H9 (cell line): ENCODE results near the gene CIB4. TPM values are rescaled to one million over a fixed set of nuclear protein-coding genes. Genes with fewer than 3 reads are reported as not detected.
"Not testable (repeated sequence)": the region's sequence is repeated elsewhere in the genome, so short reads cannot be mapped to it uniquely, and the experiment has no call there.

Experiments
- DNase-seq: peaks from one replicate; pipeline ENCODE4 v3.0.0-alpha.2; 2017
- H2AFZ ChIP-seq: one replicate; pipeline ENCODE4 v1.6.1; 2013; ENCODE audit warnings: mild to moderate bottlenecking, low read length, control low read depth, moderate library complexity
- H2AK5ac ChIP-seq: 2 replicates; pipeline ENCODE4 v1.6.1; 2013; ENCODE audit warnings: low read length, control low read depth, mixed read lengths; ENCODE audit not compliant: insufficient read length
- H2BK120ac ChIP-seq: one replicate; pipeline ENCODE4 v1.6.1; 2013; ENCODE audit warnings: low read depth, mild to moderate bottlenecking, low read length, control low read depth, inconsistent platforms; ENCODE audit not compliant: poor library complexity, severe bottlenecking
- H2BK12ac ChIP-seq: 2 replicates; pipeline ENCODE4 v1.6.1; 2013; ENCODE audit warnings: low read length, control low read depth, mixed read lengths, low read depth; ENCODE audit not compliant: insufficient read length
- H2BK15ac ChIP-seq: 2 replicates; pipeline ENCODE4 v1.6.1; 2013; ENCODE audit warnings: low read depth, low read length, control low read depth
- H2BK20ac ChIP-seq: one replicate; pipeline ENCODE4 v1.6.1; 2013; ENCODE audit warnings: low read depth, mild to moderate bottlenecking, low read length, control low read depth, inconsistent platforms; ENCODE audit not compliant: poor library complexity, severe bottlenecking
- H2BK5ac ChIP-seq: 2 replicates; pipeline ENCODE4 v1.6.1; 2013; ENCODE audit warnings: low read length, control low read depth, mixed read lengths; ENCODE audit not compliant: insufficient read length
- H3K14ac ChIP-seq: 2 replicates; pipeline ENCODE4 v1.6.1; 2013; ENCODE audit warnings: low read length, control low read depth; ENCODE audit not compliant: insufficient read depth
- H3K18ac ChIP-seq: 2 replicates; pipeline ENCODE4 v1.6.1; 2013; ENCODE audit warnings: low read depth, mild to moderate bottlenecking, mixed read lengths, low read length, control low read depth; ENCODE audit not compliant: insufficient read length
- H3K23ac ChIP-seq: 2 replicates; pipeline ENCODE4 v1.6.1; 2013; ENCODE audit warnings: low read length, control low read depth, mixed read lengths, low read depth; ENCODE audit not compliant: insufficient read length
- H3K23me2 ChIP-seq: 2 replicates; pipeline ENCODE4 v1.6.1; 2013; ENCODE audit warnings: low read depth, mild to moderate bottlenecking, mixed read lengths, low read length, control low read depth; ENCODE audit not compliant: insufficient read length, poor library complexity, severe bottlenecking
- H3K27ac ChIP-seq: 2 replicates; pipeline ENCODE4 v1.5.1; 2013; ENCODE audit warnings: low read length, control low read depth, mixed read lengths, low read depth; ENCODE audit not compliant: insufficient read length
- H3K27me3 ChIP-seq: 2 replicates; pipeline ENCODE4 v1.6.1; 2013; ENCODE audit warnings: low read length, control low read depth, inconsistent platforms; ENCODE audit not compliant: insufficient read depth
- H3K4ac ChIP-seq: 2 replicates; pipeline ENCODE4 v1.6.1; 2013; ENCODE audit warnings: low read depth, mild to moderate bottlenecking, control low read depth, inconsistent platforms, low read length, moderate library complexity
- H3K4me1 ChIP-seq: 2 replicates; pipeline ENCODE4 v1.6.1; 2013; ENCODE audit warnings: low read length, control low read depth, inconsistent platforms; ENCODE audit not compliant: insufficient read depth
- H3K4me2 ChIP-seq: 2 replicates; pipeline ENCODE4 v1.6.1; 2013; ENCODE audit warnings: low read length, control low read depth, mixed read lengths; ENCODE audit not compliant: insufficient read length, insufficient read depth
- H3K56ac ChIP-seq: 2 replicates; pipeline ENCODE4 v1.6.1; 2013; ENCODE audit warnings: low read depth, mild to moderate bottlenecking, mixed read lengths, low read length, control low read depth; ENCODE audit not compliant: insufficient read length
- H3K79me1 ChIP-seq: 2 replicates; pipeline ENCODE4 v1.6.1; 2013; ENCODE audit warnings: low read depth, mild to moderate bottlenecking, moderate library complexity, low read length, control low read depth, inconsistent platforms; ENCODE audit not compliant: insufficient read depth, poor library complexity, severe bottlenecking
- H3K79me2 ChIP-seq: 2 replicates; pipeline ENCODE4 v1.6.1; 2013; ENCODE audit warnings: low read length, control low read depth, inconsistent platforms; ENCODE audit not compliant: insufficient read depth
- H3K9ac ChIP-seq: 2 replicates; pipeline ENCODE4 v1.6.1; 2013; ENCODE audit warnings: low read length, control low read depth, mixed read lengths; ENCODE audit not compliant: insufficient read length; ENCODE audit errors: extremely low read depth
- H3K9me3 ChIP-seq: one replicate; pipeline ENCODE4 v1.6.1; 2013; ENCODE audit warnings: low read depth, low read length, inconsistent platforms; ENCODE audit not compliant: control insufficient read depth
- H3T11ph ChIP-seq: one replicate; pipeline ENCODE4 v1.6.1; 2013; ENCODE audit warnings: mild to moderate bottlenecking, low read length, control low read depth, inconsistent platforms
- H4K20me1 ChIP-seq: one replicate; pipeline ENCODE4 v1.6.1; 2013; ENCODE audit not compliant: control insufficient read depth, insufficient read length, insufficient read depth
- H4K5ac ChIP-seq: 2 replicates; pipeline ENCODE4 v1.6.1; 2013; ENCODE audit warnings: low read depth, mild to moderate bottlenecking, mixed read lengths, low read length, control low read depth; ENCODE audit not compliant: insufficient read length
- H4K8ac ChIP-seq: replicated peaks from 2 replicates; pipeline ENCODE4 v1.6.1; 2013; ENCODE audit warnings: low read length, control low read depth, mixed read lengths, low read depth; ENCODE audit not compliant: insufficient read length
- H4K91ac ChIP-seq: 2 replicates; pipeline ENCODE4 v1.6.1; 2013; ENCODE audit warnings: low read depth, mild to moderate bottlenecking, moderate library complexity, mixed read lengths, low read length, control low read depth; ENCODE audit not compliant: insufficient read length
- H3K27ac Mint-ChIP-seq, 3 experiments: 2 replicates in 2 of 3; 3 replicates in 1 of 3; pipeline ENCODE4 v1.8.0; 2020 to 2021; ENCODE audit warnings: mixed read lengths in 3 of 3, mild to moderate bottlenecking in 1 of 3, moderate library complexity in 1 of 3
- H3K27me3 Mint-ChIP-seq: 2 replicates; pipeline ENCODE4 v1.8.0; 2021; ENCODE audit warnings: low read depth, mild to moderate bottlenecking, moderate library complexity, mixed read lengths
- H3K36me3 Mint-ChIP-seq, 3 experiments: 2 replicates in 2 of 3; 3 replicates in 1 of 3; pipeline ENCODE4 v1.8.0; 2020 to 2021; ENCODE audit warnings: low read depth in 3 of 3, mixed read lengths in 3 of 3; ENCODE audit not compliant: insufficient read depth in 1 of 3
- H3K4me1 Mint-ChIP-seq, 2 experiments: 2 replicates each; pipeline ENCODE4 v1.8.0; 2020; ENCODE audit warnings: mixed read lengths in 2 of 2
- H3K4me3 Mint-ChIP-seq, 2 experiments: 2 replicates in 1 of 2; 3 replicates in 1 of 2; pipeline ENCODE4 v1.8.0; 2020 to 2021; ENCODE audit warnings: mild to moderate bottlenecking in 2 of 2, mixed read lengths in 2 of 2, moderate library complexity in 1 of 2
- H3K9me3 Mint-ChIP-seq, 2 experiments: 2 replicates in 1 of 2; 3 replicates in 1 of 2; pipeline ENCODE4 v1.8.0; 2020; ENCODE audit warnings: mild to moderate bottlenecking in 2 of 2, mixed read lengths in 2 of 2, moderate library complexity in 1 of 2
- CTCF ChIP-seq: fragments of 200-600 bp; sonication (generic); conservative IDR thresholded peaks from 3 replicates; pipeline ENCODE4 v1.8.0; 2021; ENCODE audit warnings: antibody characterized with exemption, mild to moderate bottlenecking
- WGBS: extraction: QIAGEN DNeasy Blood & Tissue Kit; methylation state at CpG from one replicate; pipeline ENCODE4 v1.1.7; 2013; ENCODE audit warnings: missing lambda C conversion rate, low lambda C conversion rate, mixed read lengths; ENCODE audit not compliant: insufficient read length; ENCODE audit errors: extremely low coverage; 5-methylcytosine and 5-hydroxymethylcytosine counted together
- total RNA-seq: library from RNA; stranded (reverse); gene quantifications from 2 replicates; pipeline ENCODE4 v1.2.1, GENCODE V29; 2021

The CIB4 gene
- total RNA-seq, 1 experiment from 2014 or later: not detected

GRCh38 chr2:26655611-26656195 lies 14.5 kb upstream of the CIB4 start:
- Histone ChIP-seq H3K4me2 (peak overlapping the region; percentile 7), H3K27me3 (no peaks in the 10 kb centered on the region), H3K9me3 (no peaks in the 10 kb centered on the region), H4K91ac (no peak overlapping the region), H3K14ac (no peak overlapping the region), H2BK120ac (no peak overlapping the region), H3K79me2 (no peaks in the 10 kb centered on the region), H3K4me1 (peaks cover 3% of the 10 kb centered on the region; the same call in 1 of the 2 replicates), H2BK5ac (no peak overlapping the region), H3K18ac (no peak overlapping the region), H4K5ac (no peak overlapping the region), H3K23ac (no peak overlapping the region), H2AK5ac (no peak overlapping the region), H3K9ac (no peak overlapping the region), H3K23me2 (no peaks in the 10 kb centered on the region), H3K79me1 (no peaks in the 10 kb centered on the region), H4K8ac (no peak overlapping the region), H2BK20ac (no peak overlapping the region), H2BK15ac (no peak overlapping the region), H2AFZ (no peak overlapping the region), H3K27ac (no peak overlapping the region), H3T11ph (no peak overlapping the region), H3K4ac (no peak overlapping the region), H4K20me1 (no peaks in the 10 kb centered on the region), H2BK12ac (no peak overlapping the region), H3K56ac (no peak overlapping the region)
- Mint-ChIP-seq H3K4me1 (peaks cover 19 to 29% of the 10 kb centered on the region in 2 experiments), H3K36me3 (peaks cover 1 to 11% (median 5%) of the 10 kb centered on the region in 3 experiments; a peak in 5 of 7 replicates), H3K27ac (peak overlapping the region in 2 of 3 experiments; percentile 24 to 40; a peak in 2 of 7 replicates), H3K9me3 (peaks cover 12 to 17% of the 10 kb centered on the region in 2 experiments), H3K4me3 (no peak overlapping the region), H3K27me3 (peaks cover 16% of the 10 kb centered on the region)
- WGBS: no CpG with 5 or more reads among the region's 9 CpGs
- no peak for TF ChIP-seq CTCF
- peak; percentile 52 for DNase-seq

GRCh38 chr2:26655120-26655519 lies 14.0 kb upstream of the CIB4 start:
- H2BK12ac ChIP-seq, H2AFZ ChIP-seq: not testable (repeated sequence)
- no CpG with 5 or more reads among the region's 1 CpG for WGBS

More at GRCh38 chr2:26655120-26655519, 14.0 kb upstream of the CIB4 start:
- not testable (repeated sequence) for H3K79me1 ChIP-seq, H2BK120ac ChIP-seq, H2BK5ac ChIP-seq, H4K8ac ChIP-seq, H3K23ac ChIP-seq, H3K27ac Mint-ChIP-seq, H2BK15ac ChIP-seq, H3K27ac ChIP-seq, H2AK5ac ChIP-seq, H3K4me1 ChIP-seq, H3K14ac ChIP-seq, DNase-seq, H4K5ac ChIP-seq, H3K4ac ChIP-seq, H4K20me1 ChIP-seq, H3K56ac ChIP-seq, H3K4me3 Mint-ChIP-seq, H3K4me2 ChIP-seq, H2BK20ac ChIP-seq, H3K9me3 ChIP-seq, H3K36me3 Mint-ChIP-seq, H3T11ph ChIP-seq, H3K9ac ChIP-seq, H3K23me2 ChIP-seq, H4K91ac ChIP-seq, H3K79me2 ChIP-seq, H3K18ac ChIP-seq, H3K27me3 ChIP-seq
- Mint-ChIP-seq H3K9me3 (peaks cover 9 to 12% of the 10 kb centered on the region in 2 experiments), H3K27me3 (peaks cover 22% of the 10 kb centered on the region), H3K4me1 (peaks cover 19 to 29% of the 10 kb centered on the region in 2 experiments)
